BE2C (cell line): ENCODE measurements around the gene NPLOC4.

Source experiments
- DNase-seq: peaks from one replicate; pipeline ENCODE4 v3.0.0-alpha.2; 2020
- H3K27me3 ChIP-seq: fragments of 250-450 bp; sonication (Bioruptor Pico); 2 replicates; pipeline ENCODE4 v1.5.1; 2020; ENCODE audit warnings: mild to moderate bottlenecking
- H3K36me3 ChIP-seq: fragments of 250-450 bp; sonication (Bioruptor Pico); 2 replicates; pipeline ENCODE4 v1.5.1; 2020; ENCODE audit warnings: mild to moderate bottlenecking
- H3K4me1 ChIP-seq: fragments of 250-450 bp; sonication (Bioruptor Pico); 2 replicates; pipeline ENCODE4 v1.5.1; 2020
- H3K4me3 ChIP-seq: 2 replicates; pipeline ENCODE4 v1.5.1; 2011; ENCODE audit warnings: low read depth, low read length
- H3K9me3 ChIP-seq: fragments of 250-450 bp; sonication (Bioruptor Pico); 2 replicates; pipeline ENCODE4 v1.5.1; 2020
- CTCF ChIP-seq: IDR thresholded peaks from 2 replicates; pipeline ENCODE4 v1.5.1; 2012; ENCODE audit warnings: mild to moderate bottlenecking, low read depth, low read length

Gene NPLOC4

DNA sequence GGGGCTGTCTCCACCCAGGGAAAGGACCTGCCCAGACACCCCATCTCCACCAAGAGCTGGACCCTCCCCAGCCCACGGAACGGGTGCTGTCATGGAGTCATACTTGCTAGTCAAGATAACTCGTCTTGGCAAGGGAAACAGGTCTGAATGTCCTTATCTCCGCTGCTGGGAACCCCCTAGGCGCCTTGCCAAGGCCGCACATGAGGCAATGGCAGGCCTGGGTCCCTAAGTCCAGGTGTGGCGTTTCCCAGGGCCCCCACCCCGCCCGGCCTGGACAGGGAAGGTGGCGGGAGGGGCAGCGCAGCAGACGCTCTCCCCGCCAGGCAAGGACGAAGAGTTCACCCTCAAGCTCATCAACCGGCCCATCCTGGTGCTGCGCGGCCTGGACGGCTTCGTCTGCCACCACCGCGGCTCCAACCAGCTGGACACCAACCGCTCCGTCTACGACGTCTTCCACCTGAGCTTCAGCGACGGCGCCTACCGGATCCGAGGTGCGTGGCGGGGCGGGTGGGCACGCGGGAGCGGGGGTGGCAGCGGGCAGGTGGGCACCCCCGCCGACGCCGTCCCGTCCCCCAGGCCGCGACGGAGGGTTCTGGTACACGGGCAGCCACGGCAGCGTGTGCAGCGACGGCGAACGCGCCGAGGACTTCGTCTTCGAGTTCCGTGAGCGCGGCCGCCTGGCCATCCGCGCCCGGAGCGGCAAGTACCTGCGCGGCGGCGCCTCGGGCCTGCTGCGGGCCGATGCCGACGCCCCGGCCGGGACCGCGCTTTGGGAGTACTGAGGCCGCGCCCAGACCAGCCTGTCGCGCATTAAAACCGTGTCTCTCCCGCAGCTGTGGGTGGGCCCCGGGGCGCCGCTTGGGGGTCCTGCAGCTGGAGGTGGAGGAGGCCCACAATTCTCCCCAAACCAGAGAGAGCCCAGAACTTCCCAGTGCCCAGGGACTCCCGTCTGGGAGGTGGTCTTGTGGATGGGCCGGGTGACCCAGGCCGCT is 100.3 kb downstream of the NPLOC4 start:
- DNase-seq, result no peak
- Histone ChIP-seq H3K4me3 (no peak overlapping the region), H3K36me3 (no peaks in the 10 kb centered on the region), H3K4me1 (peaks cover 32% of the 10 kb centered on the region), H3K9me3 (no peaks in the 10 kb centered on the region), H3K27me3 (no peaks in the 10 kb centered on the region; the same call in 1 of the 2 replicates)
- no peak for TF ChIP-seq CTCF

DNA sequence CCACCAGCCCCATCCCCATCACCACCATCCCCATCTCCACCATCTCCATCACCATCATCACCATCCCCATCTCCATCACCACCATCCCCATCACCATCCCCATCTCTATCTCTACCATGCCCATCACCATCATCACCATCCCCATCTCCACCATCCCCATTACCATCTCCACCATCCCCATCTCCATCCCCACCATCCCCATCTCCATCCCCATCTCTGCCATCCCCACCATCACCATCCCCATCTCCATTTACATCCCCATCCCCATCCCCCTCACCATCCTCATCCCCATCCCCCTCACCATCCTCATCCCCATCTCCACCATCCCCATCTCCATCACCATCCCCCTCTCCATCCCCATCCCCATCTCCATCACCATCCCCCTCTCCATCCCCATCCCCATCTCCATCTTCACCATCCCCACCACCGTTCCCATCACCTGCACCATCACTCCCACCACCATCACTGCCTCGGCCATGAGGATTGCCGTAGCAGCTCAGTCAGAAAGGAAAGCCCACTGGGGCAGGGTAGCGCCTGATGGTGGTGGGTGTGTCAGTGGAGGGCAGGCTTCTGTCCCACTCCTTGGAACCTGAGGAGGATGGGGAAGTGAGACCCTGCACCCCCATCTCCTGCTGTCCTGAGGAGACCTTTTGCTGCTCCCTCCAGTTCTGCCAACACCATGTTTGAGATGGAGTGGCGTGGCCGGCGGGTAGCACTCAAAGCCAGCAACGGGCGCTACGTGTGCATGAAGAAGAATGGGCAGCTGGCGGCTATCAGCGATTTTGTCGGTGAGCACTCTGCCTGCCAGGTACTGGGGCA is 101.2 kb downstream of the NPLOC4 start:
- H3K36me3 ChIP-seq, result no peaks in the 10 kb centered on the region
- H3K4me3 ChIP-seq, result no peak overlapping the region
- peaks cover 32% of the 10 kb centered on the region for H3K4me1 ChIP-seq
- no peak for DNase-seq
- no peaks in the 10 kb centered on the region; the same call in 1 of the 2 replicates for H3K27me3 ChIP-seq
- H3K9me3 ChIP-seq, result no peaks in the 10 kb centered on the region
- no peak for TF ChIP-seq CTCF

DNA sequence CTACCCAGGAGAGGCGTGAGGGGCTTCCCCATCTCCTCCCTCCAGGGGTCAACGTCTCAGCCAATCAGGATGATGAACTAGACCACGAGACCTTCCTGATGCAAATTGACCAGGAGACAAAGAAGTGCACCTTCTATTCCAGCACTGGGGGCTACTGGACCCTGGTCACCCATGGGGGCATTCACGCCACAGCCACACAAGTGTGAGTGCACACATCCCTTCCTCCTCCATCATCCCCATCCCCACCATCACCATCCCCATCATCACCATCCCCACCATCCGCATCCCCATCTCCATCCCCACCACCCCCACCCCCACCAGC is 101.9 kb downstream of the NPLOC4 start:
- no peak for TF ChIP-seq CTCF
- peaks cover under 1% of the 10 kb centered on the region; the same call in 1 of the 2 replicates for H3K27me3 ChIP-seq
- no peak for DNase-seq
- peaks cover 32% of the 10 kb centered on the region for H3K4me1 ChIP-seq
- H3K36me3 ChIP-seq, result no peaks in the 10 kb centered on the region
- H3K9me3 ChIP-seq, result no peaks in the 10 kb centered on the region
- H3K4me3 ChIP-seq, result no peak overlapping the region

DNA sequence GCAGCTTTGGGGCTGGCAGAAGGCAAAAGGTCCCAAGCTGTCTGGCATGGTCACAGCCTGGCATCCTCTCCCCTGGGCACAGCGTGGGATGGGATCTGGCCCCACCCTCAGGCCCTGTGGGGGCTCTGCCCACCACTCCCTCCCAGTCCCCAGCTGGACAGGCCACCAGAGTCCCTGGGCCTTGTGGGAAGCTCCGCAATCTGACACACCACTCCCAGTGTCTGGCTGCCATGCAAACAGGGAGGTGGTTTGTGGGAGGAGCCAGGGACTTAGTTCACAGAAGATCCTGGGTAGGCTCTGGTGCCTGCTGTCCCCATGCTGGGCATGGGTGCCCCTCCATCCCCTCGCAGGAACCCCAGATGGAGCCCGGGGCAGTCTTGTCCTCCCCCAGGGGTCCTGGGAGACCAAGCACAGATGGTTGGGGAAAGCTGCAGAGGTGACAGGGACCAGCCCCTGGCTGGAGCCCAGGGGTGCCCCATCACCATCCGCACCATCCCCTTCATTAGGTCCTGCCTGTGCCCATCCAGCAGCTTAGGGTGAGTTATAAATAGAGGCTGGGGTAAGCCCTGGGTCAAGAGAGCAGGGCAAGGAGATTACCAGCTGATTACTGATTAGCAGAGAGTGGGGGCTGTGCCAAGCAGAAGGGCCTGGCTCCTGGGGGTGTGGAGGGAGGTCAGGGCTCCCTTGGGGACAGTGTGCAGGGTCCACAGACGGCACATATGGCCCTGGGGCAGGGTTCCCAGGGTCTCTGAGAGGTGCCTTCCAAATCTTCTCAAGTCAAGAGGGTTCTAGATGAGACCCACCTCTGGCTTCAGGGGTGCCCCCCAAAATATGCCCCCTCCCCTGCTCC is 102.5 kb downstream of the NPLOC4 start:
- H3K4me3 ChIP-seq, result no peak overlapping the region
- peaks cover 32% of the 10 kb centered on the region for H3K4me1 ChIP-seq
- H3K36me3 ChIP-seq, result no peaks in the 10 kb centered on the region
- peaks cover 7% of the 10 kb centered on the region for H3K27me3 ChIP-seq
- TF ChIP-seq CTCF, result no peak
- H3K9me3 ChIP-seq, result no peaks in the 10 kb centered on the region
- DNase-seq, result peak; percentile 53

- Histone ChIP-seq H3K27me3 (peaks cover 15% of the 10 kb centered on the region), H3K9me3 (no peaks in the 10 kb centered on the region), H3K4me3 (no peak overlapping the region), H3K4me1 (peaks cover 32% of the 10 kb centered on the region), H3K36me3 (no peaks in the 10 kb centered on the region)
- DNase-seq, result no peak
- no peak for TF ChIP-seq CTCF
These were observed 103.4 kb downstream of the NPLOC4 start for GRCh38 chr17:81533339-81534141.
